Coronary artery (tissue), 2 donors: ENCODE measurements around the gene MOGAT2.

Experiments used
- DNase-seq: peaks from one replicate; pipeline ENCODE4 v3.0.0-alpha.2; 2017; ENCODE audit warnings: low spot score
- H3K27ac ChIP-seq, 2 donors: fragments of 200-600 bp; sonication (generic); one replicate each; pipeline ENCODE4 v1.5.1; 2016 to 2019
- H3K4me3 ChIP-seq: fragments of 200-600 bp; sonication (generic); 2 replicates; pipeline ENCODE4 v1.5.1; 2016; ENCODE audit warnings: mild to moderate bottlenecking, moderate library complexity
- TF ChIP-seq, protein P1 (sequence below): fragments of 200-600 bp; sonication (generic); IDR thresholded peaks from one replicate; pipeline ENCODE4 v1.5.1; 2019; ENCODE audit warnings: antibody characterized with exemption

The MOGAT2 gene

DNA sequence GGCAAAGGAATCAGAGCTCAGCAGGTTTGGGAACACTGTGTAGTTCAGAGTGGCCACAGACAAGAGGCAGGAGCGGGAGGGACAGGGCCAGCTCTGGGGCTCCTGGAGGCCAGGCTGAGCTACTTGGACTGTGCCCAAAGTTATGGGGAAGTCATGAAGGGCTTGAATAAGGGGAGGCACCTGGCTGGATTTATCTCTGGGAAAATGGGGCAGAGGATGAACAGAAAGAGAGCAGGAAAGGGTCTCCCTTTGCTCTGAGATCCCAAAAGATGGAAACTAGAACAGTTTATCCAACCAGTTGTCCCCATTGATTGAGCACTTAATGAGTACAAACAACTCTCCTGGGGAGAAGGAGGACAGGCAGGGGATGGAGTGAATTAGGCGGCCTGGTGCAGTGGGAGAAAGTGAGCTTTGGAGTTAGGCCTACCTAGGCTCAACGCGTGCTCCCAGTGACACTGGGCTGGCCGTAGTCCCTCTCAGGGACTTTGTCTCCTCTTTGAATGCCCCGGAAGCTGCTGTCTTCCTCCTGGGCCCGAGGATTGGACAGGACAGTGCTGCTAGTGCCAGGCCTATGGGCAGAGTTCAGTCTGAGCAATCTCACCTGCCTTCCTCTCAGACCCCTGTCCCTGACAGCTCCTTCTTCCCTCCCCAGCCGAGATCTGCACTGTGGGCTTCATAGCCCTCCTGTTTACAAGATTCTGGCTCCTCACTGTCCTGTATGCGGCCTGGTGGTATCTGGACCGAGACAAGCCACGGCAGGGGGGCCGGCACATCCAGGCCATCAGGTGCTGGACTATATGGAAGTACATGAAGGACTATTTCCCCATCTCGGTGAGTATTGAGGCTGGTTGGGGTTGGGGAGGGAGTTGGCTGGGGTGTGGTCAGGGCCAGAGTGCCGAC, 2.0 kb downstream of the MOGAT2 start:
- TF ChIP-seq, protein P1, sequence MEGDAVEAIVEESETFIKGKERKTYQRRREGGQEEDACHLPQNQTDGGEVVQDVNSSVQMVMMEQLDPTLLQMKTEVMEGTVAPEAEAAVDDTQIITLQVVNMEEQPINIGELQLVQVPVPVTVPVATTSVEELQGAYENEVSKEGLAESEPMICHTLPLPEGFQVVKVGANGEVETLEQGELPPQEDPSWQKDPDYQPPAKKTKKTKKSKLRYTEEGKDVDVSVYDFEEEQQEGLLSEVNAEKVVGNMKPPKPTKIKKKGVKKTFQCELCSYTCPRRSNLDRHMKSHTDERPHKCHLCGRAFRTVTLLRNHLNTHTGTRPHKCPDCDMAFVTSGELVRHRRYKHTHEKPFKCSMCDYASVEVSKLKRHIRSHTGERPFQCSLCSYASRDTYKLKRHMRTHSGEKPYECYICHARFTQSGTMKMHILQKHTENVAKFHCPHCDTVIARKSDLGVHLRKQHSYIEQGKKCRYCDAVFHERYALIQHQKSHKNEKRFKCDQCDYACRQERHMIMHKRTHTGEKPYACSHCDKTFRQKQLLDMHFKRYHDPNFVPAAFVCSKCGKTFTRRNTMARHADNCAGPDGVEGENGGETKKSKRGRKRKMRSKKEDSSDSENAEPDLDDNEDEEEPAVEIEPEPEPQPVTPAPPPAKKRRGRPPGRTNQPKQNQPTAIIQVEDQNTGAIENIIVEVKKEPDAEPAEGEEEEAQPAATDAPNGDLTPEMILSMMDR, result no peak
- DNase-seq, result peak; percentile 41
- Histone ChIP-seq H3K27ac (no peak overlapping the region), H3K4me3 (no peak overlapping the region)

DNA sequence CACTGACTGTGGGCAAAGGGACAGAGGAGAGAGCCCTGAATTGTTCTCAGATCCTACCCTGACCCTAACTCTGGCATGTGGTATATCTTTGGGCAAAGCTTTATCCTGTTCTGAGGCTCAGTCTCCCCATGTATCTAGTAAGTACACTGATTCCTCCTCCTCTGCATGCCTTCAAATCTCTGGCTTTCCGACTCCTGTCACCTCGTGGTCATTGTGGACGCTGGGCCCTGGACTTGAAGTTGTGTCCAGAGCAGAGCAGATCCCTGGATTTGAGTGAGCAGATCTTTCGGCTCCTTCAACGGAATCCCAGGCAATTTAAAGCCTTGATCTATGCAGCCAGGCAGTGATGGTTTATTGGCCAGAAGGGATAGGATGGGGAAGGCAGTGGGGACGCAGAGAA, 3.0 kb downstream of the MOGAT2 start:
- DNase-seq, result no peak
- TF ChIP-seq, protein P1, result no peak
- Histone ChIP-seq H3K27ac (no peak overlapping the region), H3K4me3 (no peak overlapping the region)

DNA sequence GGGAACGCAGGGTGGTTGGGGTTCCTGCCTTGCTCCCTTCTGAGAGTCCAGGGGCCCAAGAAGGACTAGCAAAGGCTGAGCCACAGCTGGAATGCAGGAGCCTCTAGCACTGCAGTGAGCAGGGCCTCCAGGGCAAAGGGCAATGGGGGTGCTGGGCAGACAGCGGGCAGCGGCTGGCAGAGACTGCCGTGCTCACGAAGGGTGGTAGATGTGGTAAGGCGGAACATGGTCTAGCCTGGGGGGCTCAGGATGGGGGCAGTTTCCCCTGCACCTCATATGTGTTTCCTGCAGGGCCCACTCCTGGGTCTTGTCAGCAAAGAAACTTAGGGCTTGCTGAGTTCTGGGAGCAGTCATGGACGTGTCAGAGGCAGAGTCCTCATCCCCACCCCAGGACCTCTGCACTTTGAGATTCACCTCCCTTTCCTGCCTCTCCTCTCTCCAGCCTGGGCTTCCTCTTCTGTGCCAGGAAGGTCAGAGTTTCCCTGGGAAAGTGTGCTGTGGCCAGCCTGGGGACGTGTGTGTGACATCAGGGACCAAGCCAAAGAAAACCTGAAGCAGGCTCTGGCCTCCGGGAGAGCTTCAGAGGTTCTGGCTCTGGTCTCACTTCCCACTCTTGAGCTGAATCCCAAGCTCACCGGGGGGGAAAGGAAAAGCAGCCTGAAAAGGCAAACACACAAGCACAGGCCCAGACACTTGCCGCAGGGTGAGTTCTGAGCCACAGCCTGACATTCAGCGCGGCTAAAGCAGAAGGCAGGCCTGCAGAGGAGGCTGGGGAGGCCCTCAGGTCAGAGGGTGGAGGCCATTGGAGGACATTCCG, 4.4 kb downstream of the MOGAT2 start:
- H3K4me3 ChIP-seq, result no peak overlapping the region
- TF ChIP-seq, protein P1, result no peak
- DNase-seq, result no peak
- no peak overlapping the region for H3K27ac ChIP-seq

DNA sequence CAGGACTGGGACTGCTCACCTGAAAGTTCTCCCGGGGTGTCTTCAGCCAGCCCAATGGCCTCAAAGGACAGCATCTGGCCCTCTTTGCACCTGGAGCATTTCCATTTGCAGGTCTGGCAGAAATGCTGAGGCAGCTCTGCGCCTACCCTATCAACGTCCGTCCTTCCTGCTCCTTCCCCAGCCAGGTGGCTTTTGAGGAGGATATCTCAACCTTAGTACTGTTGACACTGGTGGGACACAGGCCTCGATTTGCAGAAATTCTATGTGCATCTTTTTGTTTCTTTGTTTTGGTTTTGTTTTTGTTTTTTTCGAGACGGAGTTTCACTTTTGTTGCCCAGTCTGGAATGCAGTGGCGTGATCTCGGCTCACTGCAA, 5.0 kb downstream of the MOGAT2 start:
- TF ChIP-seq, protein P1, result no peak
- Histone ChIP-seq H3K4me3 (no peak overlapping the region), H3K27ac (no peak overlapping the region)
- no peak for DNase-seq

DNA sequence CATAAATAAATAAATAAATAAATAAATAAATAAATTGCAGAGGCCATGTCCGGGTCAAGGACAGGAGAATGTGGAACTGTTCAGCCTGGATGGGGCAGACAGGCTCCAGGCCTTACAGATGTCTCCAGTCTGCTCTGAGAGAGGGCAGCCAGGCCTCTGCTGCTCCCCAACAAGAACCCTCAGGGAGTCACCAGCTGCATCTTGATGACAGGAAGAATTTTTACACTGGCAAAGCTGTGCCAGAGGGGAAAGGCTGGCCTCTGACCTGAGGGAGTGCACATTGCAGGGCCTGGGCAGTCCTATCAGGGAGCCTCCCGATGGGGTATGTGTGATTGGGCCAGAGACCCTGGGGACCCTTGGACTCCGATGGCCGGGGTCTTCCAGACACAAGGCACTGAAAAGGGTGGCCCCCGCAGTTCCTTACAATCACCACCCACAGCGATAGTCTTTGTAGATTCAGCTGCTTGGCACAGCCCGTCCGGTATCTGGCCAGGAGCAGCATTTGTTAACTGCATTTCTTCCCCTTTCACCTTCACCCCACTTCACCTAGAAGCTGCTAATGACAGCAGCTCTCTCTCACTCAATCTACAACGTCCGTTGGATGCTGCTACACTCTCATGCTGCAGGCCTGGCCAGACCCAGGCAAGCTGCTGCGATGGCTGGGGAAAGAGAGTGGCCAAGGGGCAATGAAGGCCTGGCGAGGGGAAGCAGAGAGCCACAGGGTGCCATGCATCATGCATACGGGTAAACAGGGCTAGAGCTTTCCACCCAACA, 8.1 kb downstream of the MOGAT2 start:
- no peak for DNase-seq
- TF ChIP-seq, protein P1, result no peak
- Histone ChIP-seq H3K27ac (no peak overlapping the region), H3K4me3 (no peak overlapping the region)

DNA sequence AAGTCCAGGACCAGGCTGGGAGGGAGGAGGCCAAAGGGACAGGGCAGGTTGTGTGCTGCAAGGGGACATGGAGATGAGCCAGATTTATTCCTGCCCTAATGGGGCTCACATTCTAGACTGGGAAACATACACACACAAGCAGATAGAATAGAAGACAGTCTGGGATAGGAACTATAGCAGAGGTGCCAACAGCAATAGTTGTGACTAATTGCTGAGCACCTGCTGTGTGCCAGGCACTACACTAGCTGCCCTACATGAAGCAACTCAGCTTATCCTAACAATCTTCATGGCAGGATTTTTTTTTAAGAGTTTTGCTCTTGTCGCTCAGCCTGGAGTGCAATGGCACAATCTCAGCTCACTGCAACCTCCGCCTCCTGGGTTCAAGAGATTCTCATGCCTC, 11.4 kb downstream of the MOGAT2 start:
- Histone ChIP-seq H3K4me3 (no peak overlapping the region), H3K27ac (no peak overlapping the region)
- TF ChIP-seq, protein P1, result no peak
- DNase-seq, result no peak
